ENCODE measurements around the gene PLPP1. TPM values are rescaled to one million over a fixed set of nuclear protein-coding genes. Genes with fewer than 3 reads are reported as not detected.

PLPP1 gene
- total and polyA plus RNA-seq, 2 of the 13 experiments (the other 11 are each of a cell fraction or from before 2014, with no cell fraction given), result 7.3 to 12.1 TPM

DNA sequence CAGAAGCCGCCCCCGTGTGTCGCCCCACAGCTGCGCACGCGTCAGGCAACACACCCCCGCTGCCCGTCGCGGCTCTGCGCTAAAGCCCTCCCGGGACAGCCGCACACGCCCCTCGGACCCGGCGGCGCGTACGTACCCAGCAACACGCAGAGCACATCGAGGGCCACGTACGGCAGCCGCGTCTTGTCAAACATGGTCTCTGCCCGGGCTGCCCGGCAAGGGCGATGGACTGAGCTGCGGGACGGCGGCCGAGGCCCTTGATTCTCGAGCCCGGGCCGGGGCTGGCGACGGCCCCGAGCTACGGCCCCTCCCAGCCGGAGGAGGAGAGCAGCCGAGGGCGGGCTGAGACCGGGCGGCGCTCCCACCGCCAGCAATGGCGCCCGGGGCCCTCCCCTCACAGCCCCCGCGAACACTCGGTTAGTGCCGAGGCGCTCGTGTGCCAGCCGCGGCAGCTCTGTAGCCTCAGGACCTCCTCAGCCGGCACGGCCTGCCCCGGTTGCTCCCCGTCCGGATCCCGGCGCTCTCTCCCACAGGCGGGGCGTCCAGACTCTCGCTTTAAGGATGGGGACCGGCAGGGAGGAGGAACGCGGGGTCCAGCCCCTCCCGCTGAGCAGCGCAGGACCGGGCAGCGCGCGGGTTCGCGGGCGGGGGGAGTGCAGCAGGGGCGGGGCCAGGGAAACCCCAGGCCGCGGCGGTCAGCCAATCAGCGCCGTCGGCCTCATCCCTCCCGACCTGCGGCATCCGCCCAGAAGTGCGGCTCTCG, at the start of gene PLPP1 (continued):
- no peak for TF ChIP-seq U2AF1 (optimal IDR thresholded peaks at IDR 0.05; ENCODE audit: low read depth, low read length)
- TF ChIP-seq ZNF773 (CRISPR knock-in tag; IDR thresholded peaks at IDR 0.05; ENCODE audit: borderline replicate concordance), result no peak
- TF ChIP-seq SMAD1 (CRISPR knock-in tag; IDR thresholded peaks at IDR 0.05; ENCODE audit: borderline replicate concordance, low read depth), result no peak; the same call in 1 of the 2 replicates
- no peak for TF ChIP-seq ZNF660 (CRISPR knock-in tag; IDR thresholded peaks at IDR 0.05; ENCODE audit: borderline replicate concordance, low read depth)
- peak; percentile 96 for TF ChIP-seq ZNF563 (CRISPR knock-in tag; IDR thresholded peaks at IDR 0.05)
- TF ChIP-seq ZNF724P (CRISPR knock-in tag; IDR thresholded peaks at IDR 0.05; ENCODE audit: borderline replicate concordance), result 0 out of 2 replicates have a peak, but pooled peaks have one; percentile 11
- TF ChIP-seq ZNF652 (CRISPR knock-in tag; IDR thresholded peaks at IDR 0.05; ENCODE audit: borderline replicate concordance, low read depth), result no peak
- TF ChIP-seq SIX4 (CRISPR knock-in tag; IDR thresholded peaks at IDR 0.05), result no peak
- 0 out of 2 replicates have a peak, but pooled peaks have one; percentile 72 for TF ChIP-seq ZNF235 (CRISPR knock-in tag; IDR thresholded peaks at IDR 0.05; ENCODE audit: borderline replicate concordance)
- TF ChIP-seq ETV5 (CRISPR knock-in tag; IDR thresholded peaks at IDR 0.05; ENCODE audit: borderline replicate concordance), result 0 out of 2 replicates have a peak, but pooled peaks have one; percentile 5
- TF ChIP-seq, protein P1, sequence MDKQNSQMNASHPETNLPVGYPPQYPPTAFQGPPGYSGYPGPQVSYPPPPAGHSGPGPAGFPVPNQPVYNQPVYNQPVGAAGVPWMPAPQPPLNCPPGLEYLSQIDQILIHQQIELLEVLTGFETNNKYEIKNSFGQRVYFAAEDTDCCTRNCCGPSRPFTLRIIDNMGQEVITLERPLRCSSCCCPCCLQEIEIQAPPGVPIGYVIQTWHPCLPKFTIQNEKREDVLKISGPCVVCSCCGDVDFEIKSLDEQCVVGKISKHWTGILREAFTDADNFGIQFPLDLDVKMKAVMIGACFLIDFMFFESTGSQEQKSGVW (CRISPR knock-in tag; IDR thresholded peaks at IDR 0.05; ENCODE audit: borderline replicate concordance), result no peak
- TF ChIP-seq ZEB1 (IDR thresholded peaks at IDR 0.05; ENCODE audit: insufficient replicate concordance, low read depth), result no peak
- no peak; the same call in 1 of the 2 replicates for TF ChIP-seq WIZ (CRISPR knock-in tag; IDR thresholded peaks at IDR 0.05)
- TF ChIP-seq, protein P2, sequence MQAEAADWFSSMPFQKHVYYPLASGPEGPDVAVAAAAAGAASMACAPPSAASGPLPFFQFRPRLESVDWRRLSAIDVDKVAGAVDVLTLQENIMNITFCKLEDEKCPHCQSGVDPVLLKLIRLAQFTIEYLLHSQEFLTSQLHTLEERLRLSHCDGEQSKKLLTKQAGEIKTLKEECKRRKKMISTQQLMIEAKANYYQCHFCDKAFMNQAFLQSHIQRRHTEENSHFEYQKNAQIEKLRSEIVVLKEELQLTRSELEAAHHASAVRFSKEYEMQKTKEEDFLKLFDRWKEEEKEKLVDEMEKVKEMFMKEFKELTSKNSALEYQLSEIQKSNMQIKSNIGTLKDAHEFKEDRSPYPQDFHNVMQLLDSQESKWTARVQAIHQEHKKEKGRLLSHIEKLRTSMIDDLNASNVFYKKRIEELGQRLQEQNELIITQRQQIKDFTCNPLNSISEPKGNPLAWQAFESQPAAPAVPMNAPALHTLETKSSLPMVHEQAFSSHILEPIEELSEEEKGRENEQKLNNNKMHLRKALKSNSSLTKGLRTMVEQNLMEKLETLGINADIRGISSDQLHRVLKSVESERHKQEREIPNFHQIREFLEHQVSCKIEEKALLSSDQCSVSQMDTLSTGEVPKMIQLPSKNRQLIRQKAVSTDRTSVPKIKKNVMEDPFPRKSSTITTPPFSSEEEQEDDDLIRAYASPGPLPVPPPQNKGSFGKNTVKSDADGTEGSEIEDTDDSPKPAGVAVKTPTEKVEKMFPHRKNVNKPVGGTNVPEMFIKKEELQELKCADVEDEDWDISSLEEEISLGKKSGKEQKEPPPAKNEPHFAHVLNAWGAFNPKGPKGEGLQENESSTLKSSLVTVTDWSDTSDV (CRISPR knock-in tag; IDR thresholded peaks at IDR 0.05), result peak; percentile 63; the same call in 1 of the 2 replicates
- TF ChIP-seq, protein P3, sequence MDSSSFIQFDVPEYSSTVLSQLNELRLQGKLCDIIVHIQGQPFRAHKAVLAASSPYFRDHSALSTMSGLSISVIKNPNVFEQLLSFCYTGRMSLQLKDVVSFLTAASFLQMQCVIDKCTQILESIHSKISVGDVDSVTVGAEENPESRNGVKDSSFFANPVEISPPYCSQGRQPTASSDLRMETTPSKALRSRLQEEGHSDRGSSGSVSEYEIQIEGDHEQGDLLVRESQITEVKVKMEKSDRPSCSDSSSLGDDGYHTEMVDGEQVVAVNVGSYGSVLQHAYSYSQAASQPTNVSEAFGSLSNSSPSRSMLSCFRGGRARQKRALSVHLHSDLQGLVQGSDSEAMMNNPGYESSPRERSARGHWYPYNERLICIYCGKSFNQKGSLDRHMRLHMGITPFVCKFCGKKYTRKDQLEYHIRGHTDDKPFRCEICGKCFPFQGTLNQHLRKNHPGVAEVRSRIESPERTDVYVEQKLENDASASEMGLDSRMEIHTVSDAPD (CRISPR knock-in tag; IDR thresholded peaks at IDR 0.05), result no peak
- TF ChIP-seq FOXO1 (CRISPR knock-in tag; IDR thresholded peaks at IDR 0.05), result no peak
- TF ChIP-seq, protein P4, sequence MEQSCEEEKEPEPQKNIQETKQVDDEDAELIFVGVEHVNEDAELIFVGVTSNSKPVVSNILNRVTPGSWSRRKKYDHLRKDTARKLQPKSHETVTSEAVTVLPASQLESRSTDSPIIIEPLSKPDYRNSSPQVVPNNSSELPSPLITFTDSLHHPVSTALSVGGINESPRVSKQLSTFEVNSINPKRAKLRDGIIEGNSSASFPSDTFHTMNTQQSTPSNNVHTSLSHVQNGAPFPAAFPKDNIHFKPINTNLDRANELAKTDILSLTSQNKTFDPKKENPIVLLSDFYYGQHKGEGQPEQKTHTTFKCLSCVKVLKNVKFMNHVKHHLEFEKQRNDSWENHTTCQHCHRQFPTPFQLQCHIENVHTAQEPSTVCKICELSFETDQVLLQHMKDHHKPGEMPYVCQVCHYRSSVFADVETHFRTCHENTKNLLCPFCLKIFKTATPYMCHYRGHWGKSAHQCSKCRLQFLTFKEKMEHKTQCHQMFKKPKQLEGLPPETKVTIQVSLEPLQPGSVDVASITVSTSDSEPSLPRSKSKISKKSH (CRISPR knock-in tag; IDR thresholded peaks at IDR 0.05; ENCODE audit: borderline replicate concordance), result peak; percentile 62; the same call in 1 of the 2 replicates
- no peak for TF ChIP-seq RCOR2 (CRISPR knock-in tag; IDR thresholded peaks at IDR 0.05)
- TF ChIP-seq NRL (CRISPR knock-in tag; IDR thresholded peaks at IDR 0.05; ENCODE audit: borderline replicate concordance), result peak; percentile 50; the same call in 1 of the 2 replicates

Data from HepG2 (cell line).